Type B pancreatic cell (in vitro differentiated cells): ENCODE data around the gene NUDT8. TPM values are rescaled to one million over a fixed set of nuclear protein-coding genes. Genes with fewer than 3 reads are reported as not detected.

Source experiments
- DNase-seq: peaks from one replicate; pipeline ENCODE4 v3.0.0; 2021; ENCODE audit warnings: mixed read lengths; ENCODE audit not compliant: unreplicated experiment; ENCODE audit errors: extremely low spot score
- H3K27ac Mint-ChIP-seq: 2 replicates; pipeline ENCODE4 v1.8.0; 2021; ENCODE audit warnings: mild to moderate bottlenecking, mixed read lengths
- H3K27me3 Mint-ChIP-seq: 2 replicates; pipeline ENCODE4 v1.8.0; 2021; ENCODE audit warnings: mixed read lengths
- H3K36me3 Mint-ChIP-seq: 2 replicates; pipeline ENCODE4 v1.8.0; 2021; ENCODE audit warnings: mixed read lengths
- H3K4me1 Mint-ChIP-seq: one replicate; pipeline ENCODE4 v1.8.0; 2021; ENCODE audit warnings: mixed read lengths; ENCODE audit not compliant: unreplicated experiment
- H3K4me3 Mint-ChIP-seq: 2 replicates; pipeline ENCODE4 v1.8.0; 2021; ENCODE audit warnings: mild to moderate bottlenecking, mixed read lengths
- H3K9me3 Mint-ChIP-seq: 2 replicates; pipeline ENCODE4 v1.8.0; 2021; ENCODE audit warnings: mixed read lengths
- total RNA-seq: library from RNA; stranded (reverse); gene quantifications from 2 replicates; pipeline ENCODE4 v1.2.1, GENCODE V29; 2021; ENCODE audit warnings: low replicate concordance
- TF ChIP-seq, protein P1 (sequence below): fragments of 200-600 bp; sonication (generic); conservative IDR thresholded peaks from 2 replicates; pipeline ENCODE4 v1.5.0; 2021; ENCODE audit warnings: antibody characterized with exemption, mild to moderate bottlenecking

NUDT8 gene
- total RNA-seq, 1 donor from 2014 or later: 10.3 TPM

DNA sequence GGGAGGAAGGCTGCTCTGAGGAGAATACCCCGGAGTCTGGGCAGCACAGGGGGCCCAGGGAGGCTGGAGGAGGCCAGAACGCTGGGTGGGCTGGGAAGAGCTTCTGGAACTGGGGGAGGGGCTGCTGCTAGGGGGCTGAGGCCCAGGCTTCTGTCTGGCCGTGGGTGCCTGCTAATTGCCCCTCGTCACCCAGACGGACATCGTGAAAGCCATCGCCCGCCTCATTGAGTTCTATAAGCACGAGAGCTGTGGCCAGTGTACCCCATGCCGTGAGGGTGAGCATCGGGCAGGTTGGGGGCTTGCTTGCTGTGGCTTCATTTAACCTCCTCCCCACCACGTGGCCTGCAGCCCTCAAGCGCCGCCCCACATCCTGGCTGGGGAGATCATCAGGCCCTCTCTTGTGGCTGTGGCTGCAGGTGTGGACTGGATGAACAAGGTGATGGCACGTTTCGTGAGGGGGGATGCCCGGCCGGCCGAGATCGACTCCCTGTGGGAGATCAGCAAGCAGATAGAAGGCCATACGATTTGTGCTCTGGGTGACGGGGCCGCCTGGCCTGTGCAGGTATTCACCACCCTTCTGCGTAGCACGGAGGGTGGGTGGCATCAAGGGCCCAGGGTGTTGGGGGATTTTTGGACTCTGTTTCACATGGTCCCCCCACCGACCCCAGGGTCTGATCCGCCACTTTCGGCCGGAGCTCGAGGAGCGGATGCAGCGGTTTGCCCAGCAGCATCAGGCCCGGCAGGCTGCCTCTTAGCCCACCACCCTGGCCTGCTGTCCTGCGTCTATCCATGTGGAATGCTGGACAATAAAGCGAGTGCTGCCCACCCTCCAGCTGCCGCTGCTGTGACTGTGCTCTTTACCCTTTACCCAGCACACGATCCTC lies 17.8 kb downstream of the NUDT8 start:
- Mint-ChIP-seq H3K4me1 (peaks cover 1% of the 10 kb centered on the region), H3K36me3 (no peaks in the 10 kb centered on the region), H3K27ac (no peak overlapping the region), H3K9me3 (no peaks in the 10 kb centered on the region), H3K27me3 (peaks cover under 1% of the 10 kb centered on the region), H3K4me3 (no peak overlapping the region)
- DNase-seq: no peak
- TF ChIP-seq, protein P1, sequence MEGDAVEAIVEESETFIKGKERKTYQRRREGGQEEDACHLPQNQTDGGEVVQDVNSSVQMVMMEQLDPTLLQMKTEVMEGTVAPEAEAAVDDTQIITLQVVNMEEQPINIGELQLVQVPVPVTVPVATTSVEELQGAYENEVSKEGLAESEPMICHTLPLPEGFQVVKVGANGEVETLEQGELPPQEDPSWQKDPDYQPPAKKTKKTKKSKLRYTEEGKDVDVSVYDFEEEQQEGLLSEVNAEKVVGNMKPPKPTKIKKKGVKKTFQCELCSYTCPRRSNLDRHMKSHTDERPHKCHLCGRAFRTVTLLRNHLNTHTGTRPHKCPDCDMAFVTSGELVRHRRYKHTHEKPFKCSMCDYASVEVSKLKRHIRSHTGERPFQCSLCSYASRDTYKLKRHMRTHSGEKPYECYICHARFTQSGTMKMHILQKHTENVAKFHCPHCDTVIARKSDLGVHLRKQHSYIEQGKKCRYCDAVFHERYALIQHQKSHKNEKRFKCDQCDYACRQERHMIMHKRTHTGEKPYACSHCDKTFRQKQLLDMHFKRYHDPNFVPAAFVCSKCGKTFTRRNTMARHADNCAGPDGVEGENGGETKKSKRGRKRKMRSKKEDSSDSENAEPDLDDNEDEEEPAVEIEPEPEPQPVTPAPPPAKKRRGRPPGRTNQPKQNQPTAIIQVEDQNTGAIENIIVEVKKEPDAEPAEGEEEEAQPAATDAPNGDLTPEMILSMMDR: no peak

DNA sequence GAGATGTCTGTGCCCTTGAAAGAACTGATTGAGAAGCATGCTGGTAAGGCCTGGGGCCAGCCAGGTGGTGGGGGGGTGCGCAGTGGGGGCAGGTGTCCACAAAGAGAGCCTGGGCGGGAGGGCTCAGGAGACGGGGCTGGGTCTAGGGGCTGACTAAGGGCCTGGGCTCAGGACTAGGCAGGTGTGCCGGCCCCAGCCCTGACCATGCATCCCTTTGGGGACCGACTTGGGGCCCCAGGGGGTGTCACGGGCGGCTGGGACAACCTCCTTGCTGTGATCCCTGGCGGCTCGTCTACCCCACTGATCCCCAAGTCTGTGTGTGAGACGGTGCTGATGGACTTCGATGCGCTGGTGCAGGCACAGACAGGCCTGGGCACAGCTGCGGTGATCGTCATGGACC lies 18.6 kb downstream of the NUDT8 start:
- TF ChIP-seq, protein P1: no peak
- Mint-ChIP-seq H3K27ac (no peak overlapping the region), H3K9me3 (no peaks in the 10 kb centered on the region), H3K4me1 (no peaks in the 10 kb centered on the region), H3K36me3 (no peaks in the 10 kb centered on the region), H3K4me3 (no peak overlapping the region), H3K27me3 (no peaks in the 10 kb centered on the region)
- DNase-seq: no peak

DNA sequence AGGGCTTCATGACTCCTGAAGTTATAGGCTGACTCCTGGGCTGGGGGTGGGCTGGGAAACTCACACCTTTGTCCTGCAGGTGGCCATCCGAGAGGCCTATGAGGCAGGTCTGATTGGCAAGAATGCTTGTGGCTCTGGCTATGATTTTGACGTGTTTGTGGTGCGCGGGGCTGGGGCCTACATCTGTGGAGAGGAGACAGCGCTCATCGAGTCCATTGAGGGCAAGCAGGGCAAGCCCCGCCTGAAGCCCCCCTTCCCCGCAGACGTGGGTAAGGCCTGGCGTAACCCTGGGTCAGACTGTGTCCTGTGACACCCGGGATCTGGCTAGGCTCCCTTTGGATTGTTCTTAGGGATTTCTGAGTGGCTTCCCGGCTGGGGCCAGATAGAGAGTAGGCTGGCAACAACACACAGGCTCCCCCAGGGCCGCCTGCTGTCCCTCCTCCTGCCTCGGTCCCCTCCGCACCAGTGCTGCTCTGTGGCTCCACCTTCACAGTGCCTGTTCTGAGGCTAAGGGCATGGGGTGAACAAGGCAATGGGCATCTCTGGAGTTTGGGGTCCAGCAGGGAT lies 19.4 kb downstream of the NUDT8 start:
- H3K4me3 Mint-ChIP-seq: no peak overlapping the region
- TF ChIP-seq, protein P1: no peak
- H3K9me3 Mint-ChIP-seq: no peaks in the 10 kb centered on the region
- H3K27ac Mint-ChIP-seq: no peak overlapping the region
- no peak for DNase-seq
- H3K4me1 Mint-ChIP-seq: no peaks in the 10 kb centered on the region
- no peaks in the 10 kb centered on the region for H3K27me3 Mint-ChIP-seq
- H3K36me3 Mint-ChIP-seq: no peaks in the 10 kb centered on the region

DNA sequence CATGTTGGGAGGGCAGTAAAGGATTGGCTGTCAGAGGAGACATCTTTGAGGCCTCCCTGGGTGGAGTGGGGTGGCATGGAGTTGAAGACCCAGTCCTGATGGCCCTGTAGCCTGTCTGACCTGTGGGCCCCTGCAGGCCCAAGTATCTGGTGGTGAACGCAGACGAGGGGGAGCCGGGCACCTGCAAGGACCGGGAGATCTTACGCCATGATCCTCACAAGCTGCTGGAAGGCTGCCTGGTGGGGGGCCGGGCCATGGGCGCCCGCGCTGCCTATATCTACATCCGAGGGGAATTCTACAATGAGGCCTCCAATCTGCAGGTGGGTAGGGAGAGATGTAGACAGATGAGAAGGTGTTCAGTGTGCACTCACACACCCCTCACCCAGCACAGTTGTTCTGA lies 20.4 kb downstream of the NUDT8 start:
- H3K36me3 Mint-ChIP-seq: no peaks in the 10 kb centered on the region
- TF ChIP-seq, protein P1: no peak
- H3K4me3 Mint-ChIP-seq: no peak overlapping the region
- no peaks in the 10 kb centered on the region for H3K9me3 Mint-ChIP-seq
- H3K4me1 Mint-ChIP-seq: peaks cover 4% of the 10 kb centered on the region
- DNase-seq: no peak
- H3K27ac Mint-ChIP-seq: no peak overlapping the region
- H3K27me3 Mint-ChIP-seq: peaks cover 3% of the 10 kb centered on the region

DNA sequence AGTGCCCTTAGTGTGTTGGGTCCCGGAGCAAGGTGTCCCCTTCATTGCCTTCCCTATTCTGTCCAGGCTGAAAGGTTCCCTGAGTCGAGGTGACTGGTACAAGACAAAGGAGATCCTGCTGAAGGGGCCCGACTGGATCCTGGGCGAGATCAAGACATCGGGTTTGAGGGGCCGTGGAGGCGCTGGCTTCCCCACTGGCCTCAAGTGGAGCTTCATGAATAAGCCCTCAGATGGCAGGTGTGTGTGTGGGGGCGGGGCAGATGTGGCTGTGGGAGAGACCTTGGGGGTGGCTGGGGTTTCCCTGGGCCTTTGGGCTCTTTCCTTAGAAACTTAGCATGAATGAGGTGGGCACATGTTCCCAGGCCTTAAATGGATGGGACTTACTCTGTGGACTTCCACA lies 21.3 kb downstream of the NUDT8 start:
- H3K27ac Mint-ChIP-seq: no peak overlapping the region
- H3K27me3 Mint-ChIP-seq: peaks cover 6% of the 10 kb centered on the region
- H3K4me3 Mint-ChIP-seq: peak overlapping the region; percentile 89
- TF ChIP-seq, protein P1: no peak
- H3K9me3 Mint-ChIP-seq: no peaks in the 10 kb centered on the region
- DNase-seq: no peak
- no peaks in the 10 kb centered on the region for H3K36me3 Mint-ChIP-seq
- peaks cover 6% of the 10 kb centered on the region for H3K4me1 Mint-ChIP-seq
